GM13976 (cell line): Measurements from ENCODE around the gene AMZ1.
"Not testable (repeated sequence)": the region's sequence is repeated elsewhere in the genome, so short reads cannot be mapped to it uniquely, and the experiment has no call there.

Experiments used
- DNase-seq: peaks from one replicate; pipeline ENCODE4 v3.0.0; 2012; ENCODE audit warnings: low spot score
- CTCF ChIP-seq: IDR thresholded peaks from 2 replicates; pipeline ENCODE4 v1.5.1; 2012; ENCODE audit warnings: borderline replicate concordance, mild to moderate bottlenecking; ENCODE audit not compliant: insufficient read depth; ENCODE audit errors: extremely low read depth, missing control alignments, control extremely low read depth
- in situ Hi-C: fragments of 300-500 bp; cut with MboI; formaldehyde crosslinking; loops from one replicate; pipeline ENCODE4 v1.12.0; 2022; ENCODE audit warnings: low sequenced_read_pairs, mixed read lengths, inconsistent platforms; ENCODE audit not compliant: unreplicated experiment

Gene AMZ1

GRCh38 chr7:2725178-2726105, 37.4 kb downstream of the AMZ1 start:
- in situ Hi-C loops = no loop called here
- TF ChIP-seq CTCF = no peak

GRCh38 chr7:2726316-2727018, 38.5 kb downstream of the AMZ1 start:
- in situ Hi-C loops = no loop called here
- no peak for TF ChIP-seq CTCF
- DNase-seq = no peak

More at GRCh38 chr7:2725178-2726105, 37.4 kb downstream of the AMZ1 start:
- DNase-seq = no peak

- in situ Hi-C loops = not testable (repeated sequence)
These were observed 39.2 kb downstream of the AMZ1 start for GRCh38 chr7:2727206-2727605.

GRCh38 chr7:2728316-2729030, 40.5 kb downstream of the AMZ1 start:
- no peak for TF ChIP-seq CTCF
- in situ Hi-C loops = no loop called here
- DNase-seq = no peak

More at GRCh38 chr7:2727206-2727605, 39.2 kb downstream of the AMZ1 start:
- not testable (repeated sequence) for DNase-seq

GRCh38 chr7:2729031-2729892, 41.3 kb downstream of the AMZ1 start:
- no peak for TF ChIP-seq CTCF
- in situ Hi-C loops = no loop called here
- no peak for DNase-seq

- in situ Hi-C loops = no loop called here
- no peak for DNase-seq
- no peak for TF ChIP-seq CTCF
These were observed 42.1 kb downstream of the AMZ1 start for GRCh38 chr7:2729893-2730716.
